Activated CD4-positive, alpha-beta T cell treated with anti-CD3 and anti-CD28 coated beads, Interleukin-2, amount 50 U/mL, for 24 hours (primary cell): Measurements from ENCODE around the gene PCP4L1.
"Not testable (repeated sequence)": the region's sequence is repeated elsewhere in the genome, so short reads cannot be mapped to it uniquely, and the experiment has no call there.

Experiments used
- DNase-seq, 2 donors: peaks; one replicate each; pipeline ENCODE4 v3.0.0-alpha.2; 2020; ENCODE audit warnings: low read depth in 1 of 2, low spot score in 1 of 2

The PCP4L1 gene

GRCh38 chr1:161227196-161227871, 31.2 kb upstream of the PCP4L1 start:
- peak; percentile 83 to 85 for DNase-seq

- no peak for DNase-seq
Measured at GRCh38 chr1:161228032-161228431, 30.5 kb upstream of the PCP4L1 start.

GRCh38 chr1:161229896-161230295, 28.6 kb upstream of the PCP4L1 start:
- DNase-seq = no peak

GRCh38 chr1:161230762-161231161, 27.8 kb upstream of the PCP4L1 start:
- no peak for DNase-seq

- no peak for DNase-seq
Measured at GRCh38 chr1:161233102-161233501, 25.4 kb upstream of the PCP4L1 start.

- DNase-seq = no peak
Measured at GRCh38 chr1:161235957-161236775, 22.4 kb upstream of the PCP4L1 start.

- no peak for DNase-seq
Measured at GRCh38 chr1:161238039-161238473, 20.5 kb upstream of the PCP4L1 start, which contains the start of gene NR1I3. NR1I3 (minus strand) TSS chr1:161238203; CDS start chr1:161236565, 1,638 bp downstream.

GRCh38 chr1:161241682-161242081, 16.9 kb upstream of the PCP4L1 start:
- no peak for DNase-seq

GRCh38 chr1:161242313-161242712, 16.2 kb upstream of the PCP4L1 start:
- DNase-seq = no peak

GRCh38 chr1:161244888-161245287, 13.7 kb upstream of the PCP4L1 start:
- no peak for DNase-seq

- not testable (repeated sequence) for DNase-seq
Measured at GRCh38 chr1:161250100-161250499, 8.4 kb upstream of the PCP4L1 start.

- DNase-seq = no peak
Measured at GRCh38 chr1:161250829-161251228, 7.7 kb upstream of the PCP4L1 start.

GRCh38 chr1:161251579-161251978, 7.0 kb upstream of the PCP4L1 start:
- no peak for DNase-seq

GRCh38 chr1:161255302-161255701, 3.2 kb upstream of the PCP4L1 start:
- not testable (repeated sequence) for DNase-seq

GRCh38 chr1:161255955-161256520, 2.5 kb upstream of the PCP4L1 start:
- not testable (repeated sequence) for DNase-seq

- DNase-seq = not testable (repeated sequence)
Measured at GRCh38 chr1:161257109-161257508, 1.4 kb upstream of the PCP4L1 start.

GRCh38 chr1:161259345-161259702, 779 bp downstream of the PCP4L1 start:
- DNase-seq = no peak

GRCh38 chr1:161259765-161260164, 1.2 kb downstream of the PCP4L1 start:
- DNase-seq = no peak

GRCh38 chr1:161260376-161261260, 2.1 kb downstream of the PCP4L1 start:
- no peak for DNase-seq

- no peak for DNase-seq
Measured at GRCh38 chr1:161261261-161262235, 3.0 kb downstream of the PCP4L1 start.
